IMR-90 (cell line): ENCODE measurements around the gene PSMC6. TPM values are rescaled to one million over a fixed set of nuclear protein-coding genes. Genes with fewer than 3 reads are reported as not detected.

Experiments used
- ATAC-seq: fragments of 200-7000 bp; cut with Tn5 transposase; 2 replicates; pipeline ENCODE4 v1.9.1; 2020; ENCODE audit warnings: low read depth, mild to moderate bottlenecking, moderate library complexity
- BruUV-seq: library from RNA; stranded (reverse); fragments of 400-500 nt; replicated peaks from 2 replicates; lab custom pipeline; 2021; lab: Mats Ljungman, UMichigan
- CTCF ChIA-PET: fragments of 300-600 bp; formaldehyde crosslinking; extraction: SDS; loops from one replicate; lab custom pipeline; 2021; ENCODE audit warnings: antibody characterized with exemption; lab: Yijun Ruan, JAX
- POLR2A ChIA-PET: fragments of 300-600 bp; sonication (Branson Sonifier 250); formaldehyde crosslinking; loops from one replicate; lab custom pipeline; 2022; ENCODE audit warnings: antibody characterized with exemption; ENCODE audit not compliant: unreplicated experiment; lab: Charles Lee
- DNase-seq: peaks from one replicate; pipeline ENCODE4 v3.0.0; 2013
- H2AFZ ChIP-seq: replicated peaks from 2 replicates; pipeline ENCODE3; 2013; ENCODE audit warnings: low read length, mild to moderate bottlenecking; ENCODE audit not compliant: poor library complexity
- H2AK5ac ChIP-seq: 2 replicates; pipeline ENCODE4 v1.6.1; 2013; ENCODE audit warnings: low read depth, low read length, inconsistent platforms
- H2AK9ac ChIP-seq: replicated peaks from 2 replicates; pipeline ENCODE3; 2013; ENCODE audit warnings: mild to moderate bottlenecking, low read depth, low read length, moderate library complexity; ENCODE audit not compliant: poor library complexity
- H2BK120ac ChIP-seq: 2 replicates; pipeline ENCODE4 v1.6.1; 2013; ENCODE audit warnings: low read depth, low read length, inconsistent platforms
- H2BK15ac ChIP-seq: 3 replicates; pipeline ENCODE4 v1.6.1; 2013; ENCODE audit warnings: low read depth, low read length, inconsistent platforms
- H2BK20ac ChIP-seq: 2 replicates; pipeline ENCODE4 v1.6.1; 2013; ENCODE audit warnings: low read depth, mild to moderate bottlenecking, inconsistent platforms, low read length, moderate library complexity
- H2BK5ac ChIP-seq: 2 replicates; pipeline ENCODE4 v1.6.1; 2013; ENCODE audit warnings: mild to moderate bottlenecking, low read depth, low read length, inconsistent platforms; ENCODE audit not compliant: poor library complexity, severe bottlenecking
- H3K14ac ChIP-seq: replicated peaks from 2 replicates; pipeline ENCODE4 v1.6.1; 2013; ENCODE audit warnings: low read depth, low read length, inconsistent platforms
- H3K18ac ChIP-seq: 2 replicates; pipeline ENCODE4 v1.6.1; 2013; ENCODE audit warnings: low read depth, low read length, control low read depth
- H3K23ac ChIP-seq: 2 replicates; pipeline ENCODE4 v1.6.1; 2013; ENCODE audit warnings: low read depth, low read length, inconsistent platforms
- H3K27ac ChIP-seq: 2 replicates; pipeline ENCODE4 v1.5.1; 2013; ENCODE audit warnings: mild to moderate bottlenecking, control low read depth, low read length; ENCODE audit not compliant: insufficient read depth
- H3K27me3 ChIP-seq: 2 replicates; pipeline ENCODE4 v1.6.1; 2013; ENCODE audit warnings: low read length; ENCODE audit not compliant: control insufficient read depth, insufficient read depth
- H3K36me3 ChIP-seq: 2 replicates; pipeline ENCODE4 v1.6.1; 2013; ENCODE audit warnings: low read length, mixed read lengths; ENCODE audit not compliant: control insufficient read depth, insufficient read depth
- H3K4ac ChIP-seq: 2 replicates; pipeline ENCODE4 v1.6.1; 2013; ENCODE audit warnings: low read depth, low read length, inconsistent platforms
- H3K4me1 ChIP-seq: 2 replicates; pipeline ENCODE4 v1.6.1; 2013; ENCODE audit warnings: low read length, mixed read lengths; ENCODE audit not compliant: control insufficient read depth, insufficient read depth
- H3K4me2 ChIP-seq: 2 replicates; pipeline ENCODE4 v1.6.1; 2013; ENCODE audit warnings: low read depth, mild to moderate bottlenecking, control low read depth, low read length, moderate library complexity
- H3K4me3 ChIP-seq: 2 replicates; pipeline ENCODE4 v1.5.1; 2013; ENCODE audit warnings: low read depth, mild to moderate bottlenecking, control low read depth, low read length, moderate library complexity; ENCODE audit not compliant: insufficient read depth
- H3K56ac ChIP-seq: 2 replicates; pipeline ENCODE4 v1.6.1; 2013; ENCODE audit warnings: low read length, inconsistent platforms; ENCODE audit not compliant: insufficient read depth; ENCODE audit errors: extremely low read depth
- H3K79me1 ChIP-seq, 2 experiments: 2 replicates each; pipeline ENCODE4 v1.6.1; 2013; ENCODE audit warnings: low read length in 2 of 2, inconsistent platforms in 1 of 2, low read depth in 1 of 2
- H3K9ac ChIP-seq: 2 replicates; pipeline ENCODE4 v1.6.1; 2013; ENCODE audit warnings: low read depth, low read length, control low read depth
- H3K9me1 ChIP-seq: 2 replicates; pipeline ENCODE4 v1.6.1; 2013; ENCODE audit warnings: low read length, inconsistent platforms; ENCODE audit not compliant: insufficient read depth
- H3K9me3 ChIP-seq: 2 replicates; pipeline ENCODE4 v1.6.1; 2013; ENCODE audit warnings: low read length; ENCODE audit not compliant: control insufficient read depth, insufficient read depth
- H4K20me1 ChIP-seq: 2 replicates; pipeline ENCODE4 v1.6.1; 2013; ENCODE audit warnings: low read length, inconsistent platforms; ENCODE audit not compliant: insufficient read depth
- H4K5ac ChIP-seq: 2 replicates; pipeline ENCODE4 v1.6.1; 2013; ENCODE audit warnings: mild to moderate bottlenecking, low read depth, low read length, control low read depth
- H4K8ac ChIP-seq, 2 experiments: 2 replicates each; pipeline ENCODE4 v1.6.1; 2013; ENCODE audit warnings: low read depth in 2 of 2, low read length in 2 of 2, control low read depth in 1 of 2, inconsistent platforms in 1 of 2
- H4K91ac ChIP-seq: 2 replicates; pipeline ENCODE4 v1.6.1; 2013; ENCODE audit warnings: low read depth, low read length, inconsistent platforms; ENCODE audit not compliant: insufficient read depth
- BHLHE40 ChIP-seq: fragments of 150-350 bp; IDR thresholded peaks from 2 replicates; pipeline ENCODE4 v1.6.1; 2016; ENCODE audit warnings: mild to moderate bottlenecking, low read depth, low read length
- CHD1 ChIP-seq: IDR thresholded peaks from 2 replicates; pipeline ENCODE4 v1.6.1; 2012; ENCODE audit warnings: low read depth, low read length, improper control_type of control experiment
- CTCF ChIP-seq: conservative IDR thresholded peaks from 2 replicates; pipeline ENCODE4 v1.5.1; 2012; ENCODE audit warnings: mild to moderate bottlenecking, low read depth, low read length, improper control_type of control experiment
- ELK1 ChIP-seq: fragments of 150-350 bp; IDR thresholded peaks from 2 replicates; pipeline ENCODE4 v1.6.1; 2016; ENCODE audit warnings: low read depth, mild to moderate bottlenecking, low read length, moderate library complexity, borderline replicate concordance
- FOS ChIP-seq: fragments of 150-350 bp; IDR thresholded peaks from 2 replicates; pipeline ENCODE4 v1.6.1; 2016; ENCODE audit warnings: low read depth, low read length
- MAFK ChIP-seq: IDR thresholded peaks from 2 replicates; pipeline ENCODE4 v1.6.1; 2012; ENCODE audit warnings: low read depth, low read length, improper control_type of control experiment
- MXI1 ChIP-seq: IDR thresholded peaks from 2 replicates; pipeline ENCODE4 v1.6.1; 2012; ENCODE audit warnings: low read depth, mild to moderate bottlenecking, low read length, moderate library complexity, borderline replicate concordance
- NFE2L2 ChIP-seq: fragments of 150-350 bp; IDR thresholded peaks from 2 replicates; pipeline ENCODE4 v1.6.1; 2016; ENCODE audit warnings: low read depth, mild to moderate bottlenecking, low read length
- POLR2A ChIP-seq: IDR thresholded peaks from 2 replicates; pipeline ENCODE4 v1.6.1; 2012; ENCODE audit warnings: mild to moderate bottlenecking, low read depth, low read length
- RAD21 ChIP-seq: IDR thresholded peaks from 2 replicates; pipeline ENCODE4 v1.6.1; 2012; ENCODE audit warnings: low read length, improper control_type of control experiment
- RCOR1 ChIP-seq: IDR thresholded peaks from 2 replicates; pipeline ENCODE4 v1.6.1; 2012; ENCODE audit warnings: mild to moderate bottlenecking, low read length, improper control_type of control experiment; ENCODE audit not compliant: insufficient replicate concordance
- RFX5 ChIP-seq: IDR thresholded peaks from 2 replicates; pipeline ENCODE4 v1.8.0; 2012; ENCODE audit warnings: low read depth, mild to moderate bottlenecking, low read length, moderate library complexity
- SMC3 ChIP-seq: fragments of 150-350 bp; IDR thresholded peaks from 2 replicates; pipeline ENCODE4 v1.6.1; 2016; ENCODE audit warnings: low read depth, mild to moderate bottlenecking, antibody characterized with exemption, low read length, moderate library complexity
- USF2 ChIP-seq: fragments of 150-350 bp; IDR thresholded peaks from 2 replicates; pipeline ENCODE4 v1.6.1; 2017; ENCODE audit warnings: mild to moderate bottlenecking, antibody characterized with exemption, low read length, low read depth
- WGBS, 2 experiments: methylation state at CpG; one replicate each; pipeline versions ENCODE4 v1.1.5 to v1.1.7; 2013; ENCODE audit warnings: missing lambda C conversion rate in 2 of 2; ENCODE audit not compliant: insufficient read length in 1 of 2; ENCODE audit errors: extremely low coverage in 2 of 2; 5-methylcytosine and 5-hydroxymethylcytosine counted together
- dilution Hi-C: fragments of 300-500 bp; cut with HindIII; formaldehyde crosslinking; loops from one replicate; pipeline ENCODE4 v1.14.3; 2018; ENCODE audit warnings: low sequenced_read_pairs; ENCODE audit not compliant: unreplicated experiment
- in situ Hi-C: fragments of 300-500 bp; cut with MboI; formaldehyde crosslinking; loops from 3 replicates; pipeline ENCODE4 v1.14.3; 2019; ENCODE audit warnings: low sequenced_read_pairs, inconsistent platforms, mixed read lengths
- intact Hi-C: fragments of 100-400 bp; cut with micrococcal nuclease; formaldehyde crosslinking; loops from 2 replicates; pipeline ENCODE4 v1.10.0; 2022
- polyA plus RNA-seq, 3 experiments: library from polyadenylated mRNA; depleted of rRNA; stranded (reverse); fragments of >200 nt; gene quantifications; 2 replicates each; pipeline ENCODE4 v1.2.3, GENCODE V29; 2012; ENCODE audit warnings: low replicate concordance in 1 of 3
- total RNA-seq: library from RNA; depleted of rRNA; stranded (reverse); fragments of >200 nt; gene quantifications from 2 replicates; pipeline ENCODE4 v1.2.3, GENCODE V29; 2012

PSMC6 gene
- total and polyA plus RNA-seq, 2 of the 4 experiments (the other 2 are of a cell fraction): 62.9 to 85.4 TPM

GRCh38 chr14:52706286-52706685 is 714 bp upstream of the PSMC6 start:
- H3K27me3 ChIP-seq: no peaks in the 10 kb centered on the region
- H3K4me1 ChIP-seq: peaks cover 2% of the 10 kb centered on the region
- H3K56ac ChIP-seq: no peak overlapping the region
- TF ChIP-seq RFX5 (no peak), NFE2L2 (no peak), FOS (no peak), MXI1 (no peak), MAFK (no peak), ELK1 (no peak), CTCF (no peak), SMC3 (no peak), POLR2A (no peak), RAD21 (no peak), BHLHE40 (no peak), RCOR1 (no peak), CHD1 (no peak), USF2 (no peak)
- H2BK15ac ChIP-seq: no peak overlapping the region
- peak overlapping the region; percentile 56 for H4K5ac ChIP-seq
- peak overlapping the region; percentile 67 for H2AFZ ChIP-seq
- no peak overlapping the region for H3K18ac ChIP-seq
- no peak overlapping the region for H2AK9ac ChIP-seq
- peak overlapping the region; percentile 84 for H2BK5ac ChIP-seq
- DNase-seq (peak; percentile 10), ATAC-seq (no peak)
- H4K91ac ChIP-seq: no peak overlapping the region
- no CpG with 5 or more reads among the region's 5 CpGs for WGBS, 2 experiments
- POLR2A ChIA-PET: no interaction called here
- peaks cover 15% of the 10 kb centered on the region; the same call in 1 of the 2 replicates for H4K20me1 ChIP-seq
- H3K9me3 ChIP-seq: no peaks in the 10 kb centered on the region
- no peak overlapping the region for H2BK20ac ChIP-seq
- in situ Hi-C loops (loop anchor here (25.0 kb wide), 1 partner anchor 694 kb away; no protein-coding TSS in a partner anchor), dilution Hi-C loops (no loop called here), intact Hi-C loops (no loop called here)
- H3K14ac ChIP-seq: peak overlapping the region; percentile 51
- H3K4ac ChIP-seq: peak overlapping the region; percentile 46; the same call in 1 of the 2 replicates
- H3K4me2 ChIP-seq: peak overlapping the region; percentile 20; the same call in 1 of the 2 replicates
- peaks cover 5% of the 10 kb centered on the region for H3K36me3 ChIP-seq
- peak overlapping the region; percentile 90 to 100 for H4K8ac ChIP-seq
- H3K79me1 ChIP-seq: peaks cover 2 to 34% of the 10 kb centered on the region in 2 experiments; a peak in 2 of 4 replicates
- BruUV-seq: no TSS peak
- no peak overlapping the region for H3K27ac ChIP-seq
- H2AK5ac ChIP-seq: peak overlapping the region; percentile 70
- H3K9me1 ChIP-seq: peaks cover 2% of the 10 kb centered on the region; the same call in 1 of the 2 replicates
- H3K23ac ChIP-seq: no peak overlapping the region
- CTCF ChIA-PET: no interaction called here
- H3K4me3 ChIP-seq: no peak overlapping the region
- H2BK120ac ChIP-seq: peak overlapping the region; percentile 8; the same call in 1 of the 2 replicates
- no peak overlapping the region; the same call in 1 of the 2 replicates for H3K9ac ChIP-seq
